NCI-H2107 (cell line): ENCODE data around the gene HADH.
"Not testable (repeated sequence)": the region's sequence is repeated elsewhere in the genome, so short reads cannot be mapped to it uniquely, and the experiment has no call there.

Experiments
- DNase-seq: peaks from one replicate; lab custom pipeline; 2025; lab: John Stamatoyannopoulos, UW

Gene HADH

GRCh38 chr4:108031427-108032083 lies 41.9 kb downstream of the HADH start:
- DNase-seq: no peak

- no peak for DNase-seq
These were observed 43.7 kb downstream of the HADH start for GRCh38 chr4:108033348-108033747.

- DNase-seq: no peak
These were observed 44.9 kb downstream of the HADH start for GRCh38 chr4:108034565-108034964.

- no peak for DNase-seq
These were observed 46.0 kb downstream of the HADH start for GRCh38 chr4:108035691-108036090.

GRCh38 chr4:108036213-108036612 lies 46.5 kb downstream of the HADH start:
- DNase-seq: no peak

- DNase-seq: no peak
These were observed 48.2 kb downstream of the HADH start for GRCh38 chr4:108037884-108038283.

- no peak for DNase-seq
These were observed 53.2 kb downstream of the HADH start for GRCh38 chr4:108042927-108043326.

- DNase-seq: peak; percentile 39
These were observed 53.8 kb downstream of the HADH start for GRCh38 chr4:108043526-108043925.

- no peak for DNase-seq
These were observed 55.4 kb downstream of the HADH start for GRCh38 chr4:108044951-108045686.

- DNase-seq: no peak
These were observed 56.0 kb downstream of the HADH start for GRCh38 chr4:108045687-108046024.

- no peak for DNase-seq
These were observed 57.5 kb downstream of the HADH start for GRCh38 chr4:108047199-108047598.

- no peak for DNase-seq
These were observed 58.5 kb downstream of the HADH start for GRCh38 chr4:108048157-108048556.

GRCh38 chr4:108048997-108049396 lies 59.3 kb downstream of the HADH start:
- DNase-seq: no peak

- DNase-seq: no peak
These were observed 59.7 kb downstream of the HADH start for GRCh38 chr4:108049406-108049805.

GRCh38 chr4:108050166-108051111 lies 60.8 kb downstream of the HADH start:
- not testable (repeated sequence) for DNase-seq

GRCh38 chr4:108051343-108051742 lies 61.7 kb downstream of the HADH start:
- no peak for DNase-seq

- no peak for DNase-seq
These were observed 63.0 kb downstream of the HADH start for GRCh38 chr4:108052558-108053120.

- no peak for DNase-seq
These were observed 63.6 kb downstream of the HADH start for GRCh38 chr4:108053251-108053711.

- no peak for DNase-seq
These were observed 64.4 kb downstream of the HADH start for GRCh38 chr4:108054025-108054638.

- no peak for DNase-seq
These were observed 66.1 kb downstream of the HADH start for GRCh38 chr4:108055787-108056186.

GRCh38 chr4:108056418-108056817 lies 66.7 kb downstream of the HADH start:
- no peak for DNase-seq
